HG02798 (cell line): ENCODE data around the gene TPST2.

Experiments used
- ATAC-seq: cut with Tn5 transposase; IDR thresholded peaks from one replicate; pipeline ENCODE4 v1.9.1; 2021; ENCODE audit warnings: mild to moderate bottlenecking; ENCODE audit not compliant: unreplicated experiment, poor library complexity

TPST2 gene

DNA sequence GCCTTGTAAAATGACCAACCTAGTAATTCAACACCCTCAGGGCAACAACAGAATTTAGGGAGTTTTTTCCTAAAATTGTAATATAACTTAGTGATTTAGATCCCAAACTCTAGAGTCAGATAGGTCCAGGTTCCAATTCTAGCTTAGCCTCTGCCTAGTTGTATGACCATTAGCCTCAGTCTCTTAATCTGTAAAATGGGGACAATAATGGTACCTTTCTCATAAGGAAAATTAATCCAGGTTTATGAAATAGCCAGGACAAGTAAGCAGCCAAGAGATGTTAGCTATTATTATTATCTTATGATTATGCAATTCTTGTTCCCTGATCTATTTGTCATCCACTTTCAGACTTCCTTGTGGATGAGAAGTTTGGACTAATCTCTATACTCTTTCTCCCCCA is 81.8 kb downstream of the TPST2 start:
- ATAC-seq = no peak

DNA sequence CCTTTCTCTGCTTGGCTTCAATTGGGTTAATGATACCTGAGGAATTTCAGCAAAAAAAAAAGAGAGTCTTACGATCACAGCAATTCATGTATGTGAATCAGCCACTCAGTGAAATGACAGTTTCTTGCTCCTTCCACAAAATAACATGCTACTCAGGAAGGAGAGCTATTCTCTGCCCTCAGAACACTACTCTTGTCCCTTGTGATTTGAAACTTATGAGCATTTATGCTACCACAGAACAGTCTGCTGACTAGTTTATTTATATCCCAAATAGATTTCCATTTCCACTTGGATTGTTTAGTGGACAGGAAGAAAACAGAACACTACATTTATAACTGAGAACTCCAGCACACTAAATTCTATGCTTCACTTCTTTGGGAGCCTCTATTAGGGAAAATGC is 86.2 kb downstream of the TPST2 start:
- ATAC-seq = no peak

DNA sequence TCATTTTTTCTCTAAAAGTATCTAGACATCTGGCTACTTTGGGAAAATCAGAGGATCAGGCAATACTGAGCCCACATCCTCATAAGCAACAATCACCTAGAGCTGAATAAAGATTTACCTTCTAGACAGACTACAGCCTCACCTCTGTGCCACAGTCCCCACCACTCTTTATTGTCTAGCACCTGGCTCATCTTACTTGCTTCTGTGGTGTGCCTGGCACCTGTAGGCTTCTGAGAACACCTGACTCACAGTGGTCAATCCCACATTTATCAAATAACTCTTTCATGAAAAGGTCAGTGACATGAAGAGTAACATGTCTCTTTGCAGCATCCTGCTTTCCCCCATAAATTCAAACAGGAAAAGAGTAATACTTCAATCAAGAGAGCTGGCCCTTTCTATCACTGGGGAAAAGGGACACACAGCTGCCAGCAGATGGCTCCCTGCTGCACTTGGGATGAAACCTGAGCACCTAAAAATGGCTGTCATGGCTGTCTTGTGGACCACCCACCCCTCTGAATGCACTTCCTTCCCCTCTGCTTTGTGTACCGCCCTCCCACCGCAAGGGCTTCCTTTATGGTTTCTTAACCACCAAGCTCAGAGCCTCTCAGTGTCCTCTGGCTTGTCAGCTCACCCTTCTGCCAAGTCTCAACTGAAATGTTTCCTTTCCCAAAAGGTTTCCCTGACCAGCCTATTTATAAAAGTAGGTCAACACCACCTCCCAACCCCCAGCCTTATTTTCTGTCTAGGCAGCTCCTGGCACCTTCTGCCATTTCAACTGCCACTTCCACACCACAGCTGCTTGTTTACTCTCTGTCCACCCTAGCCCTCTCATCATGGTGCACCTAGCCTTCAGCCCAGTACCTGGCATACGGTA is 87.0 kb downstream of the TPST2 start:
- no peak for ATAC-seq

DNA sequence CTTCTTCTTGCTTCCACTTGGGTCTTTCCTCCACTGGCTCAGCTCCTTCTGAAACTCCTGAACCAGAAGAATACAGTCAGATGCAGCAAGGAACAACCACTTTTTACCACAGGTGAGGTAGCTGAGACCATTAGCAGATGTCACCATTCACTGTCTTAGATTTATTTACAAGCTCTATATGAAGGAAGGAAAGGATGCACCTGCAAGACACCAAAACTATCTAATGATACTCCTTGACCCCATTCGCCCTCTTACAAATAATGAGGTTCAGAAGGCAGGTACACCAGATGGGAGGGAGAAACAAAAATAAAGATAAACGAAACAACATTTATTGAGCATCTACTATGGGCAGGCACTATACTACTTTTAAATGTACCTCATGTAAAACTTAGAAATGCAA is 87.9 kb downstream of the TPST2 start:
- no peak for ATAC-seq

DNA sequence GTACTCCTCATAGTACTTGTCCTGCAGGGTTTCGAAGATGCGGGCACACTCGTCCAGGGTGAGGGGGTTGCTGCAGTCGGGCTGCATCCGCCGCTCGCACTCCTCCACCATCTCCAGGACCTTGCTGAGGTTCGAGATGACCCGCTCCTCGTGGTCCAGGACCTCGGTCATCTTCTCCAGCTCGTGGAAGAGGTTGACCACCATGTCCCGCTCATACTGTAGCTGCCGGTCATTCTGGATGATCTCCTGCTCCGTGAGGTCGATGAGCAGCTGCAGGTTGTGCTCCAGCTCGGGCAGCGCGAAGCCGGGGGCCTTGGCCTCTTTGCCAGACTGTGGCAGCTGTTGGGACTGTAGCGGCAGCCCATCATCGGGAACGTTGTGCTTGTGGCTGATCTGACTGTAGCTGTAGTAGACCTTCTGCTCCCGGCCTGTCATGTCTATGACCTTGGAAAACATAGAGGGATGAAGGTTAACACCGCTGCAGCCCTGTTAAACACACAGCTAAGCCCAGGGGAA is 90.7 kb downstream of the TPST2 start:
- no peak for ATAC-seq

DNA sequence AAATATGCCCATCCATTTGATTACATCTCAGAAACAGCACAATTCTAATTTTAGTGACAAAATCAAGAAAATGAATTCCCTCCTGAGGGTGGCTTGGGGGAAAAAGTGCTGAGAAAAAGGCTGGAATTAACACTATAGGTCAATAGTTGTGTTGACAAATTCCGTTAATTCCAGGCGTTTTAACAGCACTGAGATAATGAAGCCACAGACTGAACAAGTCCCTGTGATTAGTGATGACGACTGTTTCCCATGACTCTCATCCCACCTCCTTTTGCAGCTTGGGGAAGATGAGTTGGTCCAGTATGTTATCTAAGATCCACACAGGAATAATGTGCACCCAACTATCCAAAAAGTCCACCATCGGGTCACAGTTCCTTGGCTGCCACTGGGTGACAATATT is 93.5 kb downstream of the TPST2 start:
- no peak for ATAC-seq

DNA sequence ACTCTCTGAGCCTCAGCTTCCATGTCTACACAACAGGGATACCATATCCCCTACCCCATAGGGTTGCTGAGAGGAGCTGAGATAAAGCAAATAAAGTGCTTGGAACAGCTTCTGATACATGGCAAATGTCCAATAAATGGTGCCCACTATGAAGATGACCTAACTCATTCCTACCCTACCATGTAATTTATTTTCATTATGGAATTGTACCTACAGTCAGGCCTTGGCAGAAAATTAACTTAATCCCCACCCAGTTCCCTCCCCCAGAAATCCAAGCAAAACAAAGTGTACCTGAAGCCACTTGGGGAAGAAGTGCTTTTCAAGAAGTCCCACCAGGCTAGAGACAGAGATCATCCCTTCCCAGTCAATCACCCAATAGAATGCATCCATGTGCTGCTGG is 95.4 kb downstream of the TPST2 start:
- ATAC-seq = no peak

DNA sequence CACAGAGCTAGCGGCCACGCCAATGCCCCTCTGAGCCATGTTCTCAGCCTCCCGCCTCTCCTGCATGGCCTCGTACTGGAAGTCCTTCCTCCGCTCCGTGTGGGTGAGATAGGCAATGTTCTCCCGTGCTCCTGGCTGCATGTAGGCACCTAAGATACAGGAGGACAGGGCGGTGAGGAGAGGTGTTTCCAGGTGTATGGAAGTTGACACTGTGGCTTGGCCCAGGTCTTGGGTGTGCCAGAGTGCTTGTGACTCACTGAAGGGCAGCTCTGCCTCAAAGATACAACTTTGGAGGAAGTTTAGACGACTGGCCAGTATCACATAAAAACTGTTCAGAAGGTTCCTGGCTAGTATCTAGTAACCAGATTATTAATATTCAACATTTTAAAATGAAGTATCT is 97.7 kb downstream of the TPST2 start:
- no peak for ATAC-seq

DNA sequence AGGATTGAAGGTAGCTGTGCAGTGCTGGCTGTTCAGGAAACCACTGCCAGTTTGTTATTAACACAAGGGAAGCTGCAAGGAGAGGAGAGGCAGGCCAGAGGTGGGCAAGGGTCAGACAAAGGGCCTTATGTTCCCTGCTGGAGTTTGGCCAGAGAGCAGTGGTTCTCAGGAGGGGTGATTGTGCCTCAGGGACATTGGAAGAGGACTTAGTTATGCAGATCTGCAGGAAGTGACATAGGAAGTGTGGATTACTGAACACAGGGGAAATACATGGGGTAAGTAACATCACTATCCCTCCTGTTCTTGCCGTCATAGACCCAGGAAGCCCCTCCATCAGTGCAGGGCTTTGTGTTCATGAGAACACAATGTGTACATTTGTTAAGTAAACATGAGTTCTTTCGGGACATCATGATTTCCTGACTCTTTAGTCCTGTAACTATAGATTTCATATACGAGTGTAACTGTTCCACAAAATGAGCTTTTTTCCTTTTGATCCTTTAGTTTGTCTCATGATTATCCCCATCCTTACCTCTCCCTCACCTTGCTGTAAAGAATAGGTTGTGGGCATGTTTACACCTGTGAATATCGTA is 100.4 kb downstream of the TPST2 start:
- no peak for ATAC-seq

DNA sequence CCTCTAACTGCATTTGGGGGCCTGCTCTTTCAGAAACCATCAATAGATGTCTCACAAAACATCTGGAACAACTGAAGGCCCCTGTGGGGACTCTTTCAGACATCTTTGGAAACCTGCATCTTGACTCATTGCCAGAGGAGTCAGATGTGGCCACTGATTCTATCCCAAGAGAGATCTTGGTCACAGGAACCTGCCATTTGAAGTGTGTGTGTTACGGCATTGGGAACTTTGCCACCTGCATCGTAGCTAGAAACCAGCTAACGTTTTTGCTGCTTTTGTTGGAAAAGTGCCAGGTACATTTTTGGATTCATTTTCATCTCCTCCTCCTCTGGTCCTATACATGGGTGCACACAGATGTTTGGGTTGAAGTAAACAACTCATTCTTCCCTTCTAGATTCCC is 101.9 kb downstream of the TPST2 start:
- no peak for ATAC-seq

DNA sequence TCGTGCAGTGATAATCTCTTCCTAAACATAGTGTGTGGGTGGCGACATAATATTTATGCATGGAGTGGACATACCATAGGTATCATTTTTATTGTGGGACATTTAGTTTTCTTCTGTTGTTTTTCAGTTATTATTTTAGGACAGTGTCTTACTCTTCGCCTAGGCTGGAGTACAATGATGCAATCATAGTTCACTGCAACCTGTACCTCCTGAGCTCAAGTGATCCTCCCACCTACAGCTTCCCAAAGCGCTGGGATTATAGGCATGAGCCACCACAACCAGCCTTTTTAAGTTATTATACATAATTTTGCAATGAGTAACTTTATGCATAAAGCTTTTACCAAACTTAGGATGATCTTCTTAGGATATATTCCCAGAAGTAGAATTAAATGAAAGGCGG is 103.5 kb downstream of the TPST2 start:
- no peak for ATAC-seq

DNA sequence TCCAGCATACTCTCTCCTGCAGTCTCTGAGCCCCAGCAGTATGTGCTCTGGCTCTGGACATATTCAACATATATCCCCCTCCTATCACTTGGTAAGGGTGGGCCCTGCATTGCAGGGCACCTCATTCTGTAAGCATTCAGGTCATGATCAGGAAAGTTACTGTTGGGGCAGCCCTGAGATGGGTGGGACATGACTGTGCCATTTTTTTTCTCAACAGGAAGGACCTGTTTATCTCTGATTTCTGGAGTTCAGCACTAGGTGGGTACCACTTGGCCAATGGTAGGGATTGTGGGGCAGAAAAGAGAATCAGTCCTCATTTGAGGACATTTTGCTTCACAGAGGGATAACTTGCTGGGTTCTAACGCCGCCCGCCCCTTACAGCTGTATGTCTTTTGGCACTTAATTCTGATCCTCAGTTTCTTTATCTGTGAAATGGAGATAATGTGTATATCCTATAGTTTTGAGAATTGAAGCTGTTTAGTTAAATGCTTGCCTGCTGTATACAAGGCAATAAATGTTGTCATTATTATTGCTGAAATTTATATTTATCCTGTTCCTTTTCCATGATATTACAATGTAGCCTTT is 104.0 kb downstream of the TPST2 start:
- ATAC-seq = no peak

DNA sequence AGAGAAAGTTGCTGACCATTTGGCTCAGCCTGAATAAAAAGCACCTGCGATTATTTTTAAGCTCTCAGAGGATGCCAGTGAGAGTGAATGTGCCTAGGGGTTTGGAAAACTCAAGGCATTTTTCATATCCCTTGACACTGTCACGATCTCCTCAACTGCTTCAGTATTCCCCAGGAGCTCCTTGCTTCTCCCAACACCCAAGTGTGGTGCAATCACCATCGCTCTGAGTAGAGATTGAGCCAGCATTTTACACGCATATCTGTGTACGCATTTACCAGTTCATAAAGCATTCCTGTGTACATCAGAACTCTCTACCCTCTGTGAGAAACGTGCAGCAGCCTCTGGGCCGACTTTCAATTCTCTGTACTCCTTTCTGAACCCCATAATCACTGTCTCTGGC is 104.9 kb downstream of the TPST2 start:
- no peak for ATAC-seq

DNA sequence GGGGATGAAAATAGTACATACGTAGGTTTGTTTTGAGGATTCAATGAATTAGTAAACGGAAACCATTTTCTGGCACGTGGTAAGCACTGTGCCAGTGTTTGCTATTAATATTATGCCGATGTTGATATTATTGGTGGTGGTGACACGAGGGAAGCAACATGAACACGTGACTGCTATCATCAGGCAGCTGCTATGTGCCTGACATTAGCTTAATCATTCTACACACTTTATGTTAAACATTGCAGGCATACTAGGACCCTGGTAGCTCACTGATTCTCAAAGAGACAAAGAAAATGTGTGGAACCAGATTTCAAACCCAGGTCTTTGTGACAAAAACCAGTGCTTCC is 105.6 kb downstream of the TPST2 start:
- no peak for ATAC-seq

DNA sequence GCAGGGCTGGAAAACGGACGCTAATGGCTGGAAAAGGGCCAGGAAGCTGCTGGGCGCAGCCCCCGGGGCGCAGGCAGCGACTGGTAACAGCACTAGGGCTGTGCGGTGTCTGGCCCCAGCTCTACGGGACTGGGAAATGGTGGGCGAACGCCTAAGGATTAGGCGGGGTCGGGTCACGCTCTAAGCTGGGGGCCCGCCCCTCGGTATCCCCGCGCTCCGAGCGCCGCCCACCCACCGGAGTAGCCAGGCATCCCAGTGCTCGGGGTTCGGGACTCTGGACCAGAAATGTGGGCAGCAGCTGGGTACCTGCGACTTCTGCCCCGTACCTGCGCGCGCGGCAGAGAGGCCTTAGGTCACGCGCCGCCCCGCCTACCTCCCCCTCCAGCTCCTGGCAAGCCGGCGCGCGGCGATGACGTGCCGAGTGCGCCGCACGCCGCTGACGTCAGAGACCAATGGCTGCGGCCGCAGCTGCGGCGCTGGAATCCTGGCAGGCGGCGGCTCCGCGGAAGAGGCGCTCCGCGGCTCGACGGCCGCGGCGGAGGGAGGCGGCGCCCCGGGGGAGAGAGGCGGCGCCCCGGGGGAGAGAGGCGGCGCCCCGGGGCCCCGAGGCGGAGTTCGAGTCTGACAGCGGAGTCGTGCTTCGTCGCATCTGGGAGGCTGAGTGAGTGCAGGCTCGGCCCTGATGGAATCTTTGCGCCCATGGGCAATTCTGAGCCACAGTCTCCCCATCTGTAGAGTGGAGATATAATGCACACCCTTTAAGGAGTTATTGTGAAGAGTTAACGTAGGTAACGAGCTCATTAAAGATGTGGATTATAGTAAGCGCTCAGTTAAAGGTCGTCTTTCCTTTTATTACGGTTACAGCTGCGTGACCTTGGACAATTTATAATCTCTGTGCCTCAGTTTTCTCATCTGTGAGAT is 106.2 kb downstream of the TPST2 start, which contains the start of the genes HPS4 and SRRD:
HPS4 (minus strand) TSS at position 345 of the 921 bp plus-strand sequence. CDS start 2,021 bp downstream, outside the sequence.
SRRD (plus strand) TSS at position 439 of the 921 bp plus-strand sequence; CDS start at position 453, 14 bp downstream.
- ATAC-seq = peak; percentile 84

DNA sequence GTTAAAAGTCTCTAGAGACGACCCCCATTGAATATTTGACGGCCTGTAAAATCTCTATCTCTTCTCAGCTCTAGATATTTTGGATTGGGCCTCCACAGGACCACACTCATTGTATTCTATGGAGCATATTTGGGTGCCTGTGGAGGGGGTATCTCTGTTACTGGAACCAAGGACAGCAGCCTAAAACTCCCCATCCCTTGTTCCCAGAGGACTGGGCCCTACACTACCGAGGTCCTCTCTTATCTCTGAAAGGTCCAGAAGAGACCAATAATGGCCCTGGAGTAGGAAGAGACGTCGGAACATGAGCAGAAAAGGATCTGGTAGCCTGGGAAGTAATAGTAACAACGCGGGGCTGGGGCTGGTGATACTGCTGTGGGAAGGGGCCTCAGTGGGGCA is 106.9 kb downstream of the TPST2 start:
- no peak for ATAC-seq

DNA sequence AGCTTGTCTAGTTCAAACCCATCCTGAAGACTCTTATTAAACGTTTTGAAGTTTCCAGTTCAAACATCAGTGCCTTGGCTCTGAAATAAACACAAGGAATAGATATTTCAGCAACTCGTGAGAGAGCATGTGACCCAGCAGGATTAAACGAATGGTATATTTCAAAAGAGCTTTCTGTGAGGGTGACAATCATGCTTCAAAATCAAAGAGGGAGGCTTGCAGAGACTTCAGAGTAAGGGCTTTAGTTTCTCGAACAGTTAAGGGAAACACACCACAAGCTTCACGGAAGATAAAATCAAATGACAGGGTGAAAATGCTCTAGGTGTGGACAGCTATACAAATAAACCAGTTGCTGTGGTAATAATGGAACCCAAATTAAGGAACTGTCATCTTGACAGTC is 107.8 kb downstream of the TPST2 start:
- ATAC-seq = no peak

DNA sequence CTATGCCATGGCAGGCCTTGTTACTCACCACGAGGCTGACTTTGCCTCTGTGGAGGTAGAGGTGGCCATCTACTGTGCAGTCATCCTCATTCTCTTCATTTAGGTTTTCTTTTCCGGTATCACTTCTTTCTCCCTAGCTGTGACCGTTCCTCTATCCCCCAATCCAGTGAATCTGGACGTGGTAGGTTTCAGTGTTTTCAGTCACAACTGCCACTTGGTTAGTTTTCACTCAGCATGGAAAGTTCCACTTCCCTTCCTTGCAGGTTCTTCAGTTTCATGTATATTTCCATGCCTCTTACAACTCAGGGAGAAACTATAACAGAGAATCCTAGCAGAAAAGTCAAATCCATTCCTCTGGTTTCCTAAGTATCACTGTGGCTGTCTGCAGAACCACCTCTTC is 108.2 kb downstream of the TPST2 start:
- ATAC-seq = no peak

DNA sequence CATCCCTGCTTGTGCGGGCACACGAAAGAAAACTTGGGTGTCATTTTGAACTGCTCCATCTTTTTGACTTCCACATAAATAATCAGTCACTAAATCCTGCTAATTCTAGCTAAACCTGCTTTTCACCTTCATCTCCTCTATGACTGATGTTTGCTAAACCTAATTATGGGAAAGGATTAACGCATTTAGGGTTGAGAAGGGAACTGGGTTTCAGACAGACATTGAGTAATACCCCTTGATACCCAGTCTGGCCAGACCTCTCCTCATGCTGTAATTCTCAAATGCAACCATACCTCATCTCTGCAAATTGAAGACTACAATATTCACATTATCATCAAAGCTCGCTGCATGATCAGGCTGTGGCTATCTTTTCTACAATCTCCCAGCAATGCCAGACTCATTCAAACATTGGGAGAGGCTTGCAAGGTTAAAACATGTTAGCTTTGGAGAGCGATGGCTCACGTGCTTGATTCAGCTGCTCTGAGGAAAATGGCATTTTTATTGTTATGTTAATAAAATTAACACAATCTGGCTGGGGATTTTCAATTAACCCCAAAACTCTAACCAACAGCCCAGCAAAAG is 108.7 kb downstream of the TPST2 start:
- no peak for ATAC-seq

DNA sequence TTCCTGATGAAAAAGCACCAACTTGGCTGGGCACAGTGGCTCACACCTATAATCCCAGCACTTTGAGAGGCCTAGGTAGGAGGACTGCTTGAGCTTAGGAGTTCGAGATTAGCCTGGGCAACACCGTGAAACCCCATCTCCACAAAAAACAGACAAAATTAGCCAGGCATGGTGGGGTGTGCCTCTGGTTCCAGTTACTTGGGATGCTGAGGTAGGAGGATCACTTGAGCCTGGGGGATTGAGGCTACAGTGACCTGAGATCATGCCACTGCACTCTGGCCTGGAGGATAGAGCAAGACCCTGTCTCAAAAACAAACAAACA is 109.4 kb downstream of the TPST2 start:
- no peak for ATAC-seq
